ENCODE results near the gene RBP2. TPM values are rescaled to one million over a fixed set of nuclear protein-coding genes. Genes with fewer than 3 reads are reported as not detected.

Gene RBP2
- total RNA-seq, 4 donors from 2014 or later: not detected

- Histone ChIP-seq H3K9me3 (no peaks in the 10 kb centered on the region), H3K4me3 (no peak overlapping the region), H3K36me3 (no peaks in the 10 kb centered on the region), H3K27me3 (no peaks in the 10 kb centered on the region), H3K4me1 (no peaks in the 10 kb centered on the region), H3K27ac (no peak overlapping the region)
- ATAC-seq: no peak
- TF ChIP-seq POLR2AphosphoS5 (IDR thresholded peaks at IDR 0.05): no peak
- TF ChIP-seq EP300 (IDR thresholded peaks at IDR 0.05): no peak
- WGBS, 2 donors (ENCODE audit: low coverage in 1 of 2): 90% methylated on average over 2 of the region's 2 CpGs; no CpG with 5 or more reads in 1 of the 2 donors
These were observed 29.6 kb upstream of the RBP2 start for GRCh38 chr3:139505829-139506386.

- no peaks in the 10 kb centered on the region for H3K27me3 ChIP-seq
- H3K4me1 ChIP-seq: no peaks in the 10 kb centered on the region
- peaks cover 0 to 1% of the 10 kb centered on the region in 2 donors for H3K36me3 ChIP-seq
- H3K4me3 ChIP-seq: no peak overlapping the region
- peaks cover 0 to 11% (median 0%) of the 10 kb centered on the region in 3 donors for H3K9me3 ChIP-seq
- no peak overlapping the region for H3K27ac ChIP-seq
- ATAC-seq: no peak
- TF ChIP-seq CTCF (IDR thresholded peaks at IDR 0.05) (no peak), POLR2AphosphoS5 (IDR thresholded peaks at IDR 0.05) (no peak), EP300 (IDR thresholded peaks at IDR 0.05) (no peak), POLR2A (IDR thresholded peaks at IDR 0.05) (no peak)
- 77 to 100% methylated on average over 1 to 2 of the region's 2 CpGs for WGBS, 2 donors (ENCODE audit: low coverage in 1 of 2)
These were observed 23.2 kb upstream of the RBP2 start for GRCh38 chr3:139499536-139499935.

GRCh38 chr3:139493826-139494385 is 17.6 kb upstream of the RBP2 start:
- 100% methylated on average over 2 of the region's 6 CpGs; no CpG with 5 or more reads in 1 of the 2 donors for WGBS, 2 donors (ENCODE audit: low coverage in 1 of 2)
- peaks cover 0 to 11% (median 0%) of the 10 kb centered on the region in 3 donors for H3K9me3 ChIP-seq
- H3K4me3 ChIP-seq: no peak overlapping the region
- H3K36me3 ChIP-seq: peaks cover 0 to 11% of the 10 kb centered on the region in 2 donors
- no peak for ATAC-seq
- no peaks in the 10 kb centered on the region for H3K4me1 ChIP-seq
- no peak overlapping the region for H3K27ac ChIP-seq
- no peaks in the 10 kb centered on the region for H3K27me3 ChIP-seq
- no peak for TF ChIP-seq EP300 (IDR thresholded peaks at IDR 0.05)
- TF ChIP-seq CTCF (IDR thresholded peaks at IDR 0.05): no peak
- TF ChIP-seq POLR2A (IDR thresholded peaks at IDR 0.05): no peak
- no peak for TF ChIP-seq POLR2AphosphoS5 (IDR thresholded peaks at IDR 0.05)

GRCh38 chr3:139491966-139492365 is 15.7 kb upstream of the RBP2 start:
- no peaks in the 10 kb centered on the region for H3K27me3 ChIP-seq
- peaks cover 0 to 18% (median 0%) of the 10 kb centered on the region in 3 donors for H3K9me3 ChIP-seq
- TF ChIP-seq POLR2AphosphoS5 (IDR thresholded peaks at IDR 0.05) (no peak), CTCF (IDR thresholded peaks at IDR 0.05) (no peak), POLR2A (IDR thresholded peaks at IDR 0.05) (no peak), EP300 (IDR thresholded peaks at IDR 0.05) (no peak)
- H3K36me3 ChIP-seq: peaks cover 0 to 11% of the 10 kb centered on the region in 2 donors
- no peak overlapping the region for H3K27ac ChIP-seq
- no peaks in the 10 kb centered on the region for H3K4me1 ChIP-seq
- ATAC-seq: no peak
- 29% methylated on average over 1 of the region's 1 CpG; no CpG with 5 or more reads in 1 of the 2 donors for WGBS, 2 donors (ENCODE audit: low coverage in 1 of 2)
- no peak overlapping the region for H3K4me3 ChIP-seq

GRCh38 chr3:139491027-139491700 is 14.8 kb upstream of the RBP2 start:
- ATAC-seq: no peak
- TF ChIP-seq CTCF (IDR thresholded peaks at IDR 0.05) (no peak), EP300 (IDR thresholded peaks at IDR 0.05) (no peak), POLR2A (IDR thresholded peaks at IDR 0.05) (no peak), POLR2AphosphoS5 (IDR thresholded peaks at IDR 0.05) (no peak)
- Histone ChIP-seq H3K4me3 (no peak overlapping the region), H3K9me3 (peaks cover 0 to 18% (median 0%) of the 10 kb centered on the region in 3 donors), H3K27me3 (no peaks in the 10 kb centered on the region), H3K36me3 (peaks cover 0 to 11% of the 10 kb centered on the region in 2 donors), H3K4me1 (no peaks in the 10 kb centered on the region), H3K27ac (no peak overlapping the region)
- WGBS, 2 donors (ENCODE audit: low coverage in 1 of 2): no CpG with 5 or more reads among the region's 1 CpG
